Activated CD4-positive, alpha-beta memory T cell treated with anti-CD3 and anti-CD28 coated beads, Interleukin-2, amount 10 ng/mL, durations not matched to agents 7 days and 5 days (primary cell): Measurements from ENCODE around the gene RELL1. TPM values are rescaled to one million over a fixed set of nuclear protein-coding genes. Genes with fewer than 3 reads are reported as not detected.

ENCODE experiments used
- CTCF ChIA-PET: fragments of 350-600 bp; sonication (Branson Sonifier 250); formaldehyde crosslinking; loops from one replicate; lab custom pipeline; 2021; ENCODE audit warnings: antibody characterized with exemption, inconsistent platforms; lab: Charles Lee
- POLR2A ChIA-PET: fragments of 350-600 bp; sonication (Branson Sonifier 250); formaldehyde crosslinking; loops from one replicate; lab custom pipeline; 2021; ENCODE audit warnings: antibody characterized with exemption; lab: Charles Lee
- DNase-seq: peaks from one replicate; pipeline ENCODE4 v3.0.0-alpha.2; 2020
- H3K27ac Mint-ChIP-seq: one replicate; pipeline ENCODE4 v1.8.0; 2021; ENCODE audit warnings: mild to moderate bottlenecking, mixed read lengths
- H3K27me3 Mint-ChIP-seq: one replicate; pipeline ENCODE4 v1.8.0; 2021; ENCODE audit warnings: mixed read lengths
- H3K36me3 Mint-ChIP-seq: one replicate; pipeline ENCODE4 v1.8.0; 2021; ENCODE audit warnings: low read depth, mixed read lengths
- H3K4me1 Mint-ChIP-seq: one replicate; pipeline ENCODE4 v1.8.0; 2021; ENCODE audit warnings: mixed read lengths
- H3K4me3 Mint-ChIP-seq: one replicate; pipeline ENCODE4 v1.8.0; 2021; ENCODE audit warnings: mild to moderate bottlenecking, mixed read lengths
- H3K9me3 Mint-ChIP-seq: one replicate; pipeline ENCODE4 v1.8.0; 2021; ENCODE audit warnings: mixed read lengths
- total RNA-seq, 2 experiments: library from RNA; stranded (reverse); gene quantifications; one replicate each; pipeline ENCODE4 v1.2.3, GENCODE V29; 2021

The RELL1 gene, protein sequence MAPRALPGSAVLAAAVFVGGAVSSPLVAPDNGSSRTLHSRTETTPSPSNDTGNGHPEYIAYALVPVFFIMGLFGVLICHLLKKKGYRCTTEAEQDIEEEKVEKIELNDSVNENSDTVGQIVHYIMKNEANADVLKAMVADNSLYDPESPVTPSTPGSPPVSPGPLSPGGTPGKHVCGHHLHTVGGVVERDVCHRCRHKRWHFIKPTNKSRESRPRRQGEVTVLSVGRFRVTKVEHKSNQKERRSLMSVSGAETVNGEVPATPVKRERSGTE
- 10 to 100 TPM; 40.9 to 44.9 TPM for total RNA-seq

DNA sequence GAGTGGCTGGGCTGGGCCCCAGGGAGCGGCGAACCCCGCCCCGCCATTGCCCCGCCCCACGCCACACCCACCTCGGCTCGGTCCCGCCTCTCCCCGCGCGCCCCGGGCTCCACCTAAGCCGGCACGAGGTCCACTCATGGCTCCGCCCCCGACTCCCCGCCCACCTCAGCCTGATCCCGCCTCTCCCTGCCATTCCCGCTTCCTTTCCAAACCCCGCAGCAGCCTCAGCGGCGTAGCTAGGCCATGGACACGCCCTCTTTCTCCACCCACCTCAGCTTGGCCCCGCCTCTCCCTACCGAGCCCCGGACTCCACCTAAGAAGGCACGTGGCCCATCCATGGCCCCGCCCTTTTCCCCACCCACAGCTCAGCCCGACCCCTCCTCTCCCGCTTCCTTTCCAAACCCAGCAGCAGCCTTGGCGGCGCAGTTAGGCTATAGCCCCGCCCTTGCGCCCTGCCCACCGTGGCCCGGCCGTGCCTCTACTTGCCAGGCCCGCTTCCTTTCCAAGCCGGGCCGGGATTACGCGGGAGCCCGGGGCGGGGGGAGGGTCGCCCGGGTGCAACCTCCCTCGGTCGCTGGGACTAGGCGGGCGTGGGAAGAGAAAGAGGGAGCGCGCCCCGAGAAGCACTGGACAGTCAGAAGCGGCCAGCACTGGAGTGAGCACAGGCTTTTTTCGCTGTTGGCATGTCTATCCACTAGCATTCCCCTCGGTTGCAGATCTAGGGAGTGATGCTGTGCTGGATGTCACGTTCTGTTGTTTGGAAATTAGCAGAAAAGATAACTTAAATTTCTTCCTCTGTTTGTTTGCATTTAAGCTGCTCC, at the start of gene RELL1:
Gene RELL1 (minus strand): TSS at position 4 of the 821 bp plus-strand sequence. CDS start 89 bp downstream, outside the sequence.
- Mint-ChIP-seq H3K36me3 (peaks cover 29% of the 10 kb centered on the region), H3K4me1 (peaks cover 37% of the 10 kb centered on the region), H3K9me3 (no peaks in the 10 kb centered on the region), H3K4me3 (peak within 1 kb of the TSS; percentile 95), H3K27me3 (peaks cover 4% of the 10 kb centered on the region), H3K27ac (peak within 1 kb of the TSS; percentile 96)
- DNase-seq = peak; percentile 100
- CTCF ChIA-PET = interaction anchor here (0.8 to 1.4 kb wide), 4 partner anchors 36 to 139 kb away, joined by 3 to 13 read pairs (median 4); partner anchors contain the start of gene PGM2
- POLR2A ChIA-PET = interaction anchor here (0.6 to 1.8 kb wide), 7 partner anchors 10 to 205 kb away, joined by 3 to 9 read pairs (median 4); partner anchors contain the start of genes PGM2 and TBC1D1

DNA sequence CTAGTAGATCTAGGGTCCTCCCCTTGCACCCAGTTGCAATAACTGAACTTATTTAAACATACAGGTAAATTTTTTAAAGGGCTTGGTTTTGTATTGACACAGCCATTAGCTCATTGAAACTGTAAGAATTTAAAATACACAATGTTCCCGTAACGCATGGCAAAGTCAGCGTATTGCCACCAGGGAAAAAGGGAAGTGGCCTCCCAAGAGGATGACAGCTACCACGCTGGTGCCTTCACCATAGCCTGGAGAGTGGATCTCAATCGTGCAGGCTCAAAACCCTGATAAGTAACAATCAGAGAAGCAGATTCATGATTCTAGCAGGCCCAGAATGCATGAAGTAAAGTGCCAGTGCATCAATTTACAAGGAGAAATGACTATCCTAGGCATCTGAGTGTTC, 49.4 kb upstream of the RELL1 start:
- ChIA-PET CTCF (no interaction called here), POLR2A (no interaction called here)
- no peak overlapping the region for H3K4me3 Mint-ChIP-seq
- no peaks in the 10 kb centered on the region for H3K9me3 Mint-ChIP-seq
- no peaks in the 10 kb centered on the region for H3K27me3 Mint-ChIP-seq
- H3K36me3 Mint-ChIP-seq = no peaks in the 10 kb centered on the region
- no peak overlapping the region for H3K27ac Mint-ChIP-seq
- DNase-seq = no peak
- no peaks in the 10 kb centered on the region for H3K4me1 Mint-ChIP-seq

DNA sequence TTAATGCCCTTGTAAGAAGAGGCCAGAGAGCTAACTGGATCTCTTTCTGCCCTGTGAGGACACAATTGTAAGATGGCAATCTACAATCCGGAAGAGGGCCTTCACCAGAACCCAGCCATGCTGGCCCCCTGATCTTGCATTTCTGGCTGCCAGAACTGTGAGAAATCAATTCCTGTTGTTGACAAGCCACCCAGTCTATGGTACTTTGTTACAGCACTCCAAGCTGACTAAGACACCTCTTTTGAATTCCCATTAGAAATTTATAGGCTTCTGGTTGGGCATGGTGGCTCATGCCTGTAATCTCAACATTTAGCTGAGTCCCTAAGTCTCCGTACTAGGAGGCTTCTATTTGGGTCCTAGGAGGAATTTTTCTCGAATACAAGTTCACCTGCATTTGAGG, 48.8 kb upstream of the RELL1 start:
- H3K9me3 Mint-ChIP-seq = no peaks in the 10 kb centered on the region
- ChIA-PET CTCF (no interaction called here), POLR2A (no interaction called here)
- no peaks in the 10 kb centered on the region for H3K4me1 Mint-ChIP-seq
- no peak overlapping the region for H3K4me3 Mint-ChIP-seq
- no peak overlapping the region for H3K27ac Mint-ChIP-seq
- no peaks in the 10 kb centered on the region for H3K27me3 Mint-ChIP-seq
- no peaks in the 10 kb centered on the region for H3K36me3 Mint-ChIP-seq
- no peak for DNase-seq

DNA sequence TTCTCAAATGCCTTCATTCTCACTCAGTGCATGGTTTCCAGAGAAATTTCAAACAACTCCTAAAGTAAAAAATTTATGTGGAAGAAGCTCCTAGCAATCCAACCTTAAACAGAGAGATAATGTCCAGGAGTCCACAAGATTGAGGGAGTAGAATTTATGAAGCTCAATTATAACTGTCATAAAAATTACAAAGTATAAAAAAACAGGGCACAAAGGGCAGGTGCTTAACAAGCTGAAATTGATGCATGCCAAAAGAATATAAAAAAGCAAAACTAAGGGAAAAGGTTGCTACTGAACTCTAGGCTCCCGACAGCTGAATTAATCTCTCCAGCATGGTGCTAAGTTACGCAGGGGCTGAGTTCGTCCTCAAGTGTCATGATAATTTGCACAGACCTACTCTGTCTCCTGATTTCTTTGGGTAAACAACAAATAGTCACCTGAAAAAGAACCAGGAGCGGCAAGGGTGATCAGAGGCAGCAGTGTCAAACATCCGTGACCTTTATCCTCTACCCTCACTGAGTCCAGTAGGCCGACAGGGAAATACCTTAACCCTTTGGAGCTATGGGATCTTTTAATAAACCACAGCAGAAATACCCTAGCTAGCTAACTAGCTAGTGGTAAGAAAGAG, 47.2 kb upstream of the RELL1 start:
- Mint-ChIP-seq H3K9me3 (no peaks in the 10 kb centered on the region), H3K27me3 (no peaks in the 10 kb centered on the region), H3K36me3 (no peaks in the 10 kb centered on the region), H3K4me1 (no peaks in the 10 kb centered on the region), H3K27ac (no peak overlapping the region), H3K4me3 (no peak overlapping the region)
- no peak for DNase-seq
- ChIA-PET POLR2A (interaction anchor here (0.7 to 1.6 kb wide), 2 partner anchors 10 to 46 kb away, joined by 3 to 4 read pairs; partner anchors contain the start of gene RELL1), CTCF (no interaction called here)

DNA sequence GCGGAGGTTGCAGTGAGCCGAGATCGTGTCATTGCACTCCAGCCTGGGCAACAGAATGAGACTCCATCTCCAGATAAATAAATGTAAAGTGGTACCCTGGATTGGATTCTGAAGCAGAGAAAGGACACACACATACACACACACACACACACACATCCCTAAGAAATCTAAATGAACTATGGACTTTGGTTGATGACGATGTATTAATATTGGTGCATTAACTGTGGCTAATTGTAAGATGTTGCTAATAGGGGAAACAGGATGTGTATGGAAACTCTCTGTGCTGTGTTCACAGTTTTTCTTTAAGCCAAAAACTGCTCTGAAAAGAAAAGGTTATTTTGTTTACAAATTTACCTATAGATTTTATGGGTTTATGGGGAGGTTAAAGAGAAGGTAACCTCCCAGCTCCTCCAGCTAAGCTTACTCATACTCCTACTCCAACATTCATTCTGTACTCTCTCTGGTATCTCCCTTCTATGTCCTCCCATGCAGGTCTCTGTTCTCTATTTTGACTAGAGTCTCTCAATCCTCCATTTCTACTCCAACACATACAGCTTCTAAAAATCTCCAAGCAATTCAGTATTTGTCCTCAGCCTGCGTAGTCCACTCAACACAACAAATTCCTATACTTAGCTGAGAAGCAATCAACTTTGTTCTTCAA, 46.5 kb upstream of the RELL1 start:
- no peak overlapping the region for H3K4me3 Mint-ChIP-seq
- ChIA-PET POLR2A (interaction anchor here (0.7 to 1.6 kb wide), 2 partner anchors 11 to 46 kb away, joined by 3 to 4 read pairs; partner anchors contain the start of gene RELL1), CTCF (no interaction called here)

DNA sequence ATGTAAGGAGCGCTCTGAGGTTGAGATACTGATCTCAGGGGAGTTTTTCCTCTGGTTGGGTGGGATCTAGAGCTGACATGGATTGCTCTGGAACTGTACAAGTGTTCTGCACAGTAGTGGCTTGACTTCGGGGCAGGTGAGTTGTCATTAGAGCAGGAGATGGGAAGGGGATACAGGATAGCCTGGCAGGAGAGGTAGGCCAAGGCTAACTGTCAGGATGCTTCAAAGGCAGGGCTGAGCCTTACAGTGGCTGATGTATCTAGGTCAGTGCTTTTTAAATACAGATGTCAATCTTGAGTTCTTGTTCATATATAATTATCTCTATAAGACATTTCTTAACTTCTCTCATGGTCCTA, 43.5 kb upstream of the RELL1 start:
- no peak overlapping the region for H3K27ac Mint-ChIP-seq
- H3K27me3 Mint-ChIP-seq = no peaks in the 10 kb centered on the region
- H3K4me1 Mint-ChIP-seq = peaks cover 1% of the 10 kb centered on the region
- POLR2A ChIA-PET = no interaction called here
- H3K4me3 Mint-ChIP-seq = no peak overlapping the region
- H3K36me3 Mint-ChIP-seq = no peaks in the 10 kb centered on the region
- no peaks in the 10 kb centered on the region for H3K9me3 Mint-ChIP-seq
- CTCF ChIA-PET = no interaction called here
- no peak for DNase-seq

More for the DNA sequence above, 46.5 kb upstream of the RELL1 start:
- Mint-ChIP-seq H3K27ac (no peak overlapping the region), H3K4me1 (peaks cover 1% of the 10 kb centered on the region), H3K9me3 (no peaks in the 10 kb centered on the region), H3K27me3 (no peaks in the 10 kb centered on the region), H3K36me3 (no peaks in the 10 kb centered on the region)
- DNase-seq = no peak

DNA sequence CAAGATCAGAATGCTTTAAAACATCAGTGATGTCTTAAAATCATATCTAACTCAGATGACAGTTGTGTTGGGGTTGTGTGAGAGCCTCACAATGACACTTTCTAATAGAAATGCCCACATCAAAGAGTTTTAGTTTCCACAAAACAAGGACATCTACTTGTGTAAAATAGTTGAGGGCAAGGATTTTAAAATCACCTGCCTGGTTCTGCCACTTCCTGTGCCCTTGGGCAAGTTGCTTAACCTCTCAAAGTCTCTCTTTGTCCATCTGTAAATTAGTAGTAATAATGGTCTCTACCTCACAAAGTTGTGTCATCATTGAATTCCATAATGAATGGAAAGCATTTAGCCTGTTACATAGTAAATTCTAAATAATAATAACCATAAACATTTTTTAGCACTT, 41.9 kb upstream of the RELL1 start:
- DNase-seq = no peak
- Mint-ChIP-seq H3K4me3 (no peak overlapping the region), H3K36me3 (no peaks in the 10 kb centered on the region), H3K27me3 (no peaks in the 10 kb centered on the region), H3K4me1 (peaks cover 6% of the 10 kb centered on the region), H3K9me3 (peaks cover 4% of the 10 kb centered on the region), H3K27ac (no peak overlapping the region)
- POLR2A ChIA-PET = no interaction called here
- CTCF ChIA-PET = no interaction called here

DNA sequence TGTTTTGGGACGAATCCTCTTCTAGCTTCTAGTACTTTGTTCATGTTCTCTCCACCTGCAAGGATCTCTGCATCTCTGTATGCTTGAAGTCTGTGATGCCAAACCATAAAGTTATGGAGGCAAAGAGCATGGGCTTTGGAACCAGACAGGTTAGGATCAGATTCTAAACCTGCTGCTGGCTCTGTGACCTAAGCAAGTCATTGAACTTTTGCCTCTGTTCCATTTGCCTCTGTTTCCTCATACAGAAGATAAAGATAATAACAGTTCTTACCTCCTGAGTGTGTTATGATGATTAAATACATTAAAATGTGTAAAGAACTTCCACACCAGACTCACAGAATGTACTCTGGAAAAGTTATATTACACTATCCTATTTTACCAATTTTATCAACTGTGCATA, 41.5 kb upstream of the RELL1 start:
- Mint-ChIP-seq H3K9me3 (peaks cover 4% of the 10 kb centered on the region), H3K27ac (no peak overlapping the region), H3K4me3 (no peak overlapping the region), H3K27me3 (no peaks in the 10 kb centered on the region), H3K4me1 (peaks cover 10% of the 10 kb centered on the region), H3K36me3 (no peaks in the 10 kb centered on the region)
- CTCF ChIA-PET = no interaction called here
- POLR2A ChIA-PET = no interaction called here
- no peak for DNase-seq

DNA sequence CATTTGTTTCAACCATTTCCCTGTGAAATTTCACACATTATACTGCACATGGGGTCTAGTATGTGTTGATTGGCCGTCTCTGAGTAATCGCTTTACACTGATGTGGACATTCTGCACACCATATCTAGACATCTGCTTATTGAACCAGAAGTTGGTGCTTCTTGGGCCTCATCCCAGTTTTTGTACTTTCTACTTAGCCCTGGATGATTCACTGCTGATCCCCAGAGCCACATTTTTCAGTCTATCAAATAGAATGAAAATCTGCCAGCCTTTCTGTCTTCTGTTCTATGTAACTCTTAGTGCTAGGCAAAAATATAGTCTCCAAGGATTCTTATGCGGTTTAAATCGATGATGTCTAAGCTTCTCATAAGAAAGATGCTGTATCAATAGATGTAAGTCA, 40.5 kb upstream of the RELL1 start:
- Mint-ChIP-seq H3K36me3 (no peaks in the 10 kb centered on the region), H3K9me3 (peaks cover 4% of the 10 kb centered on the region), H3K27me3 (no peaks in the 10 kb centered on the region)

DNA sequence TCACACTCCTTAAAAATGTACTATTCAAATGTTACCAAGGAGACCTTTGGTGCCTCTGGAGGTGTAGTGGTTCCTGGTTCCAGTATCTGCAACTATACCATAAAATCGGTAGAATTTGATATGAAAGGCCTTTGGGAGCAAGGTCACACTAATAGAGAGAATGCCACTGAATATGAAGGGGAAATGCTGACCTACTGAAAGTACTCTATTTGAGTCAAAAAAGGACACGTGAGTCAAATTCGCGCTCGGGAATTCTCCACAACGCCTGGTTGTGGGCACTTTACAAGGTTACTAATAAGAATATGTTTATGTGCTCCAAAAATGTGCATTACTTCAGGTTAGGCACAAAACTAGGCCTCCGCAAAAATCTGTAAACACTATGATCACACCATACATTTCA, 39.5 kb upstream of the RELL1 start:
- H3K36me3 Mint-ChIP-seq = no peaks in the 10 kb centered on the region

More for the DNA sequence above, 40.5 kb upstream of the RELL1 start:
- H3K4me3 Mint-ChIP-seq = no peak overlapping the region
- peaks cover 20% of the 10 kb centered on the region for H3K4me1 Mint-ChIP-seq
- DNase-seq = no peak
- ChIA-PET CTCF (no interaction called here), POLR2A (no interaction called here)
- no peak overlapping the region for H3K27ac Mint-ChIP-seq

DNA sequence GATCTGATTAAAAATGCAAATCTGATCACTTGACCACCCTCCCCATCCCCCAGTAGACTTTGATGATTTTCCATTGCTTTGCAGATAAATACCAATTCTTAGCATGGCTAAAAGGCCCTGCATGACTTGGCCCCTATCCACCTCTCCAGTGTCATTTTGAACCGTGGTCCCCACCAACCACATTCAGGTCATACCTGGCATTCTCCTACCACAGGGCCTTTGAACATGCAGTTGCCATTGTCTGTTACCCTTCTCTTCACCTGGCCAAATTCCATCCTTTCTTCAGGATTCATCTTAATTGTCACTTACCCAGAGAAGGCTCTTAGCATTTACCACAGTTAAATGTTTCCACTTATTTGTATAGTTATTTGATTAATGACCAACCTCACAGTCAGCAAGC, 36.9 kb upstream of the RELL1 start:
- DNase-seq = no peak

More for the DNA sequence above, 39.5 kb upstream of the RELL1 start:
- Mint-ChIP-seq H3K4me3 (no peak overlapping the region), H3K27me3 (no peaks in the 10 kb centered on the region), H3K4me1 (peaks cover 22% of the 10 kb centered on the region), H3K9me3 (peaks cover 4% of the 10 kb centered on the region), H3K27ac (no peak overlapping the region)
- ChIA-PET POLR2A (no interaction called here), CTCF (no interaction called here)
- no peak for DNase-seq

DNA sequence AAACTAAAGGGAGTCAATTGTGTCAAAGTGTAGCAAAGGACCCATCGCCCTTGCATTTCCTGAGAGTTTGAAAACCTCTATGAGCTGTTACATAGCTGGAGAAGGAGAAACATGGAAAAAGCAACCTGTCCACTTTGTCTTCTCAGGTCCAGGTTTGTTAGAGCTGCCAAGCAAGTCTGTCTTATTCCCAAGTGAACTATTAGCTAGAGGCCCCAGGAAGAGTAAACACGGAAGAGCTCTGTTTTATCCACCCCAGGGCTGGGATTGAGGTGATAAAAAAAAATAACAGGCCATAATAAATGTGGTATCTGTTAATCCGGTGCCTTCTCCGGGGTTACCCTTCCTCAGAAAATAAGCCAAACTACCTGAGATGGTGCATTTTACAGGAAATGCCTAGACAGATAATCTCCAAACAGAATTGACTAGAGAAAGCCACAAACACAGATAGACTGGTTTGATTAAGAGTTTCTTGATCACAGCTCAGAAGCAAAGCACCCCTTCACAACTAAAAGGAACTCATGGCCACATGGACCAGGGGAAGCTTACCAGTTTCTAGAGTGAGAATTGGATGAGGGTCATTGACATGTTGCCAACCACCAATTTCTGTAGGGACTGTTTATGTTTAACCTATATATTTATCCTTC, 35.9 kb upstream of the RELL1 start:
- Mint-ChIP-seq H3K27ac (peak overlapping the region; percentile 37), H3K27me3 (no peaks in the 10 kb centered on the region), H3K36me3 (no peaks in the 10 kb centered on the region), H3K4me1 (peaks cover 30% of the 10 kb centered on the region), H3K9me3 (peaks cover 4% of the 10 kb centered on the region), H3K4me3 (no peak overlapping the region)
- no peak for DNase-seq
- ChIA-PET CTCF (interaction anchor here (1.3 kb wide), 1 partner anchor 35 kb away, joined by 3 read pairs; the partner anchor contains the start of gene RELL1), POLR2A (interaction anchor here (0.6 to 1.9 kb wide), 5 partner anchors 35 to 169 kb away, joined by 3 to 5 read pairs (median 3); partner anchors contain the start of gene PGM2)

More for the DNA sequence above, 36.9 kb upstream of the RELL1 start:
- Mint-ChIP-seq H3K36me3 (no peaks in the 10 kb centered on the region), H3K27ac (no peak overlapping the region), H3K4me1 (peaks cover 24% of the 10 kb centered on the region), H3K4me3 (no peak overlapping the region), H3K27me3 (no peaks in the 10 kb centered on the region), H3K9me3 (peaks cover 4% of the 10 kb centered on the region)
- ChIA-PET CTCF (no interaction called here), POLR2A (interaction anchor here (1.9 kb wide), 1 partner anchor 39 kb away, joined by 5 read pairs; no protein-coding TSS in a partner anchor)
